ENCODE data around the gene TUFT1. TPM values are rescaled to one million over a fixed set of nuclear protein-coding genes. Genes with fewer than 3 reads are reported as not detected.

TUFT1 gene
- total and polyA plus RNA-seq, 9 of the 15 experiments (the other 6 are each of a cell fraction or from before 2014, with no cell fraction given) = 0.54 to 2.0 (median 1.7) TPM

- TF ChIP-seq MBD1 (CRISPR knock-in tag; IDR thresholded peaks at IDR 0.05) (no peak), LCOR (CRISPR knock-in tag; IDR thresholded peaks at IDR 0.05) (no peak), FIP1L1 (IDR thresholded peaks at IDR 0.05; ENCODE audit: low read depth, low read length, poor library complexity, severe bottlenecking) (no peak), PTBP1 (IDR thresholded peaks at IDR 0.05; ENCODE audit: low read depth, low read length) (no peak), RFX1 (IDR thresholded peaks at IDR 0.05) (no peak), ZBED1 (IDR thresholded peaks at IDR 0.05) (no peak), POLR3G (IDR thresholded peaks at IDR 0.05; ENCODE audit: extremely low read depth, insufficient read length, insufficient replicate concordance) (no peak), ZBTB17 (CRISPR knock-in tag; IDR thresholded peaks at IDR 0.05) (no peak), TFAP4 (CRISPR knock-in tag; IDR thresholded peaks at IDR 0.05; ENCODE audit: borderline replicate concordance) (no peak)
- TF ChIP-seq, protein P1, sequence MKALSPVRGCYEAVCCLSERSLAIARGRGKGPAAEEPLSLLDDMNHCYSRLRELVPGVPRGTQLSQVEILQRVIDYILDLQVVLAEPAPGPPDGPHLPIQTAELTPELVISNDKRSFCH (CRISPR knock-in tag; IDR thresholded peaks at IDR 0.05) = no peak
- TF ChIP-seq, protein P1 (tag; IDR thresholded peaks at IDR 0.05) = no peak
- TF ChIP-seq, protein P2, sequence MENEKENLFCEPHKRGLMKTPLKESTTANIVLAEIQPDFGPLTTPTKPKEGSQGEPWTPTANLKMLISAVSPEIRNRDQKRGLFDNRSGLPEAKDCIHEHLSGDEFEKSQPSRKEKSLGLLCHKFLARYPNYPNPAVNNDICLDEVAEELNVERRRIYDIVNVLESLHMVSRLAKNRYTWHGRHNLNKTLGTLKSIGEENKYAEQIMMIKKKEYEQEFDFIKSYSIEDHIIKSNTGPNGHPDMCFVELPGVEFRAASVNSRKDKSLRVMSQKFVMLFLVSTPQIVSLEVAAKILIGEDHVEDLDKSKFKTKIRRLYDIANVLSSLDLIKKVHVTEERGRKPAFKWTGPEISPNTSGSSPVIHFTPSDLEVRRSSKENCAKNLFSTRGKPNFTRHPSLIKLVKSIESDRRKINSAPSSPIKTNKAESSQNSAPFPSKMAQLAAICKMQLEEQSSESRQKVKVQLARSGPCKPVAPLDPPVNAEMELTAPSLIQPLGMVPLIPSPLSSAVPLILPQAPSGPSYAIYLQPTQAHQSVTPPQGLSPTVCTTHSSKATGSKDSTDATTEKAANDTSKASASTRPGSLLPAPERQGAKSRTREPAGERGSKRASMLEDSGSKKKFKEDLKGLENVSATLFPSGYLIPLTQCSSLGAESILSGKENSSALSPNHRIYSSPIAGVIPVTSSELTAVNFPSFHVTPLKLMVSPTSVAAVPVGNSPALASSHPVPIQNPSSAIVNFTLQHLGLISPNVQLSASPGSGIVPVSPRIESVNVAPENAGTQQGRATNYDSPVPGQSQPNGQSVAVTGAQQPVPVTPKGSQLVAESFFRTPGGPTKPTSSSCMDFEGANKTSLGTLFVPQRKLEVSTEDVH (IDR thresholded peaks at IDR 0.05; ENCODE audit: low read depth, partially characterized antibody) = no peak
Measured at GRCh38 chr1:151533870-151534269, 6.2 kb upstream of the TUFT1 start (continued).

Data from K562 (cell line).